Ovary (tissue), 3 donors: Measurements from ENCODE around the gene ATR.

ENCODE experiments used
- EP300 ChIP-seq: sonication (generic); formaldehyde crosslinking; IDR thresholded peaks from one replicate; pipeline ENCODE4 v1.6.1; 2017; ENCODE audit warnings: antibody characterized with exemption
- POLR2A ChIP-seq: fragments of 450-650 bp; IDR thresholded peaks from one replicate; pipeline ENCODE4 v1.6.1; 2017; ENCODE audit warnings: antibody characterized with exemption, mild to moderate bottlenecking, moderate library complexity
- TF ChIP-seq, protein P1 (sequence below), 3 donors: fragments of 450-650 bp in 2 of 3; fragments of 200-600 bp in 1 of 3; IDR thresholded peaks; one replicate each; pipeline versions ENCODE4 v1.5.1 to v1.8.0; 2016 to 2022; ENCODE audit warnings: antibody characterized with exemption in 3 of 3, mild to moderate bottlenecking in 1 of 3
- donor health status: DM: no; HTN: no; CAD: no.

DNA sequence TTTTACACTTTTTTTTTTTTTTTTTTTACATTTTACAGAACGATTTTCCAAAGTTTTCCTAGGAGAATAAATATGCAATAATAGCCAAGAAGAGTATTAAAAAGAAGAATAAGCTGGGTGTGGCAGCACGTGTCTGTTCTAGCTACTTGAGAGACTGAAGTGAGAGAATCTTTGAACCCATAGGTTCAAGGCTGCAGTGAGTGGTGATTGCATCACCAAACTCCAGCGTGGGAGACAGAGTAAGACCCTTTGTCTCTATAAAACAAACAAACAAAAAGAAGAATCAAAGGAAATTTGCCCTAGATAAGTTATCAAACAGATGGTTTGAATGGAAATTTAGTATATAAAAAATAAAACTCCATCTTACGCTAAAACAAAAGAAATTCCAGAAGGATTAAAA lies 144.0 kb downstream of the ATR start:
- TF ChIP-seq POLR2A (no peak), EP300 (no peak)
- TF ChIP-seq, protein P1, sequence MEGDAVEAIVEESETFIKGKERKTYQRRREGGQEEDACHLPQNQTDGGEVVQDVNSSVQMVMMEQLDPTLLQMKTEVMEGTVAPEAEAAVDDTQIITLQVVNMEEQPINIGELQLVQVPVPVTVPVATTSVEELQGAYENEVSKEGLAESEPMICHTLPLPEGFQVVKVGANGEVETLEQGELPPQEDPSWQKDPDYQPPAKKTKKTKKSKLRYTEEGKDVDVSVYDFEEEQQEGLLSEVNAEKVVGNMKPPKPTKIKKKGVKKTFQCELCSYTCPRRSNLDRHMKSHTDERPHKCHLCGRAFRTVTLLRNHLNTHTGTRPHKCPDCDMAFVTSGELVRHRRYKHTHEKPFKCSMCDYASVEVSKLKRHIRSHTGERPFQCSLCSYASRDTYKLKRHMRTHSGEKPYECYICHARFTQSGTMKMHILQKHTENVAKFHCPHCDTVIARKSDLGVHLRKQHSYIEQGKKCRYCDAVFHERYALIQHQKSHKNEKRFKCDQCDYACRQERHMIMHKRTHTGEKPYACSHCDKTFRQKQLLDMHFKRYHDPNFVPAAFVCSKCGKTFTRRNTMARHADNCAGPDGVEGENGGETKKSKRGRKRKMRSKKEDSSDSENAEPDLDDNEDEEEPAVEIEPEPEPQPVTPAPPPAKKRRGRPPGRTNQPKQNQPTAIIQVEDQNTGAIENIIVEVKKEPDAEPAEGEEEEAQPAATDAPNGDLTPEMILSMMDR (IDR thresholded peaks at IDR 0.05): no peak
